ENCODE data around the gene SLC35F3.
A peak's percentile ranks its signal among the peaks of the same experiment; 100 is the strongest.

SLC35F3 gene

GRCh38 chr1:234369033-234369430 lies 464.6 kb downstream of the SLC35F3 start:
- no peak for DNase-seq (ENCODE audit: low spot score)

- DNase-seq (ENCODE audit: low spot score), result no peak
Measured at GRCh38 chr1:234369784-234370183, 465.3 kb downstream of the SLC35F3 start.

- no peak for DNase-seq (ENCODE audit: low spot score)
Measured at GRCh38 chr1:234371414-234371813, 466.9 kb downstream of the SLC35F3 start.

- no peak for DNase-seq (ENCODE audit: low spot score)
Measured at GRCh38 chr1:234372011-234372757, 467.7 kb downstream of the SLC35F3 start.

GRCh38 chr1:234373064-234373958 lies 468.8 kb downstream of the SLC35F3 start, which contains the start of gene COA6:
COA6 (plus strand) TSS chr1:234373456; CDS start chr1:234373467, 11 bp downstream.
- DNase-seq (ENCODE audit: low spot score), result peak; percentile 85

- DNase-seq (ENCODE audit: low spot score), result no peak
Measured at GRCh38 chr1:234373959-234374254, 469.4 kb downstream of the SLC35F3 start.
